Ovary (tissue), 3 donors: ENCODE data around the gene SORD.
"Not testable (repeated sequence)": the region's sequence is repeated elsewhere in the genome, so short reads cannot be mapped to it uniquely, and the experiment has no call there.

Experiments
- EP300 ChIP-seq: sonication (generic); formaldehyde crosslinking; IDR thresholded peaks from one replicate; pipeline ENCODE4 v1.6.1; 2017; ENCODE audit warnings: antibody characterized with exemption
- POLR2A ChIP-seq: fragments of 450-650 bp; IDR thresholded peaks from one replicate; pipeline ENCODE4 v1.6.1; 2017; ENCODE audit warnings: antibody characterized with exemption, mild to moderate bottlenecking, moderate library complexity
- TF ChIP-seq, protein P1 (sequence below), 3 donors: fragments of 450-650 bp in 2 of 3; fragments of 200-600 bp in 1 of 3; IDR thresholded peaks; one replicate each; pipeline versions ENCODE4 v1.5.1 to v1.8.0; 2016 to 2022; ENCODE audit warnings: antibody characterized with exemption in 3 of 3, mild to moderate bottlenecking in 1 of 3
- donor health status: DM: no; HTN: no; CAD: no.

DNA sequence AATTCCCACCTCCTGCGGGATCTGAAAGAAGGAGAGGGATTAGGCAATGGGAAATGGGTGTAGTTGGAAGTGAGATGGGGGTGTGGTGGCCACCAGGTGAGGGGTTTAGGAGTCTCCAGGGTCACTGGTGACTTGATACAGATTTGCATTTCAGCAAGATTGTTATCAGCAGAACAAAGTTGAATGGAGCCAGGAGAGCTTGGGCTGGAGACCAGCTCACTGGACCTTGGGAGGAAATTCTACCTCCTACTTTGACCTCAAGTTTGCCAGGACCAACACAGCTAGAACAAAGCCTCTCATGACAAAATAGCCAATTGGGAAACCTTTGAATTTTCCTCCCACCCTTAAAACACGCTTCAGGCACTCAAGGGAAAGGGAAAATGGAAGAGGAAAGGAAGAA, 9.5 kb downstream of the SORD start:
- TF ChIP-seq, protein P1, sequence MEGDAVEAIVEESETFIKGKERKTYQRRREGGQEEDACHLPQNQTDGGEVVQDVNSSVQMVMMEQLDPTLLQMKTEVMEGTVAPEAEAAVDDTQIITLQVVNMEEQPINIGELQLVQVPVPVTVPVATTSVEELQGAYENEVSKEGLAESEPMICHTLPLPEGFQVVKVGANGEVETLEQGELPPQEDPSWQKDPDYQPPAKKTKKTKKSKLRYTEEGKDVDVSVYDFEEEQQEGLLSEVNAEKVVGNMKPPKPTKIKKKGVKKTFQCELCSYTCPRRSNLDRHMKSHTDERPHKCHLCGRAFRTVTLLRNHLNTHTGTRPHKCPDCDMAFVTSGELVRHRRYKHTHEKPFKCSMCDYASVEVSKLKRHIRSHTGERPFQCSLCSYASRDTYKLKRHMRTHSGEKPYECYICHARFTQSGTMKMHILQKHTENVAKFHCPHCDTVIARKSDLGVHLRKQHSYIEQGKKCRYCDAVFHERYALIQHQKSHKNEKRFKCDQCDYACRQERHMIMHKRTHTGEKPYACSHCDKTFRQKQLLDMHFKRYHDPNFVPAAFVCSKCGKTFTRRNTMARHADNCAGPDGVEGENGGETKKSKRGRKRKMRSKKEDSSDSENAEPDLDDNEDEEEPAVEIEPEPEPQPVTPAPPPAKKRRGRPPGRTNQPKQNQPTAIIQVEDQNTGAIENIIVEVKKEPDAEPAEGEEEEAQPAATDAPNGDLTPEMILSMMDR (IDR thresholded peaks at IDR 0.05) = not testable (repeated sequence)
- TF ChIP-seq POLR2A, EP300: not testable (repeated sequence)
